Glutamatergic neuron (in vitro differentiated cells): Measurements from ENCODE around the gene STK11. TPM values are rescaled to one million over a fixed set of nuclear protein-coding genes. Genes with fewer than 3 reads are reported as not detected.

Source experiments
- DNase-seq: peaks from one replicate; pipeline ENCODE4 v3.0.0; 2022
- H3K27ac Mint-ChIP-seq: one replicate; pipeline ENCODE4 v1.8.0; 2020; ENCODE audit warnings: mild to moderate bottlenecking, mixed read lengths, inconsistent platforms; ENCODE audit not compliant: unreplicated experiment
- H3K27me3 Mint-ChIP-seq: one replicate; pipeline ENCODE4 v1.8.0; 2020; ENCODE audit warnings: mild to moderate bottlenecking, moderate library complexity, mixed read lengths, inconsistent platforms; ENCODE audit not compliant: unreplicated experiment
- H3K36me3 Mint-ChIP-seq: one replicate; pipeline ENCODE4 v1.8.0; 2020; ENCODE audit warnings: mild to moderate bottlenecking, mixed read lengths, inconsistent platforms; ENCODE audit not compliant: unreplicated experiment
- H3K4me1 Mint-ChIP-seq: one replicate; pipeline ENCODE4 v1.8.0; 2020; ENCODE audit warnings: mild to moderate bottlenecking, low read depth, mixed read lengths, inconsistent platforms; ENCODE audit not compliant: unreplicated experiment
- H3K4me3 Mint-ChIP-seq: one replicate; pipeline ENCODE4 v1.8.0; 2020; ENCODE audit warnings: mild to moderate bottlenecking, mixed read lengths, inconsistent platforms; ENCODE audit not compliant: unreplicated experiment
- H3K9me3 Mint-ChIP-seq: one replicate; pipeline ENCODE4 v1.8.0; 2020; ENCODE audit warnings: mild to moderate bottlenecking, moderate library complexity, mixed read lengths, inconsistent platforms; ENCODE audit not compliant: unreplicated experiment
- total RNA-seq: library from RNA; stranded (reverse); fragmentation: NEBNext Ultra II Directional; extraction: Animal tissue kit (Norgen Biotek cat#: 25700); gene quantifications from one replicate; pipeline ENCODE4 v1.2.1, GENCODE V29; 2021; ENCODE audit not compliant: unreplicated experiment
- TF ChIP-seq, protein P1 (sequence below): fragments of 200-600 bp; sonication (generic); IDR thresholded peaks from one replicate; pipeline ENCODE4 v1.5.0; 2021; ENCODE audit not compliant: partially characterized antibody, unreplicated experiment

STK11 gene
- total RNA-seq, 1 donor from 2014 or later, result 48.2 TPM

DNA sequence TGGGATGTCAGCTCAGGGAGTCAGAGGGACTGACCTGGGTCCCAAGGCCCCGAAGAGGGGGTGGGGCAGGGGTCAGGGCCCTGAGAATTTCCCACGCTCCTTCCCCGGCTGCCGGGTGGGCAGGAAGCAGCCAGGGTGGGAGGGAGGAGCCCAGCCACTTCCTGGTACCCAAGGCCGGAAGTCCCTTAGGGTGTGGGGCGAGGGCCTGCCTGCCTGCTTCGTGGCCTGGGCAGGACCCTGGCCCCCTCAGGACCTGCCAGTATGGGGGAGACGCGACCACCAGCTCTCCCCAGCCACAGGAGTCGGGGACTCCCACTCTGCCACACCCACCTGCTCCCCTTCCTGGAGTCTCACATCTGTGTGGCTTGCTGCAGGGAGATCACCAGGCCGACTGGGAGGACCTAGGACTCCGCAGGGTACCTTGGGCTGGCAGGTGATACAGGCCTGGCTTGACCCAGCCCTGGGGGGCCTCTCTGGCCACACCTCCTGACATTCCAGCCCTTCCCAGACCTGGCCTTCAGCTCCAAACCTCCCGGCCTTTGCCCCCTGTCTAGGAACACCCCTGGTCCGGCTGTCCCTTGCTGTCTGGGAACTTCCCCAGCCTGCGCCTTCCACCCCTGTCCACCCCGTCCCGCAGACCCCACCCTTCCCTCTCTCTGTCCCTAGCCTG is 53.8 kb downstream of the STK11 start:
- no peak overlapping the region for H3K27ac Mint-ChIP-seq
- no peak overlapping the region for H3K4me3 Mint-ChIP-seq
- DNase-seq, result peak; percentile 68
- no peaks in the 10 kb centered on the region for H3K36me3 Mint-ChIP-seq
- peaks cover 24% of the 10 kb centered on the region for H3K4me1 Mint-ChIP-seq
- H3K9me3 Mint-ChIP-seq, result peaks cover 29% of the 10 kb centered on the region
- TF ChIP-seq, protein P1, sequence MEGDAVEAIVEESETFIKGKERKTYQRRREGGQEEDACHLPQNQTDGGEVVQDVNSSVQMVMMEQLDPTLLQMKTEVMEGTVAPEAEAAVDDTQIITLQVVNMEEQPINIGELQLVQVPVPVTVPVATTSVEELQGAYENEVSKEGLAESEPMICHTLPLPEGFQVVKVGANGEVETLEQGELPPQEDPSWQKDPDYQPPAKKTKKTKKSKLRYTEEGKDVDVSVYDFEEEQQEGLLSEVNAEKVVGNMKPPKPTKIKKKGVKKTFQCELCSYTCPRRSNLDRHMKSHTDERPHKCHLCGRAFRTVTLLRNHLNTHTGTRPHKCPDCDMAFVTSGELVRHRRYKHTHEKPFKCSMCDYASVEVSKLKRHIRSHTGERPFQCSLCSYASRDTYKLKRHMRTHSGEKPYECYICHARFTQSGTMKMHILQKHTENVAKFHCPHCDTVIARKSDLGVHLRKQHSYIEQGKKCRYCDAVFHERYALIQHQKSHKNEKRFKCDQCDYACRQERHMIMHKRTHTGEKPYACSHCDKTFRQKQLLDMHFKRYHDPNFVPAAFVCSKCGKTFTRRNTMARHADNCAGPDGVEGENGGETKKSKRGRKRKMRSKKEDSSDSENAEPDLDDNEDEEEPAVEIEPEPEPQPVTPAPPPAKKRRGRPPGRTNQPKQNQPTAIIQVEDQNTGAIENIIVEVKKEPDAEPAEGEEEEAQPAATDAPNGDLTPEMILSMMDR, result no peak
- H3K27me3 Mint-ChIP-seq, result peaks cover 22% of the 10 kb centered on the region

DNA sequence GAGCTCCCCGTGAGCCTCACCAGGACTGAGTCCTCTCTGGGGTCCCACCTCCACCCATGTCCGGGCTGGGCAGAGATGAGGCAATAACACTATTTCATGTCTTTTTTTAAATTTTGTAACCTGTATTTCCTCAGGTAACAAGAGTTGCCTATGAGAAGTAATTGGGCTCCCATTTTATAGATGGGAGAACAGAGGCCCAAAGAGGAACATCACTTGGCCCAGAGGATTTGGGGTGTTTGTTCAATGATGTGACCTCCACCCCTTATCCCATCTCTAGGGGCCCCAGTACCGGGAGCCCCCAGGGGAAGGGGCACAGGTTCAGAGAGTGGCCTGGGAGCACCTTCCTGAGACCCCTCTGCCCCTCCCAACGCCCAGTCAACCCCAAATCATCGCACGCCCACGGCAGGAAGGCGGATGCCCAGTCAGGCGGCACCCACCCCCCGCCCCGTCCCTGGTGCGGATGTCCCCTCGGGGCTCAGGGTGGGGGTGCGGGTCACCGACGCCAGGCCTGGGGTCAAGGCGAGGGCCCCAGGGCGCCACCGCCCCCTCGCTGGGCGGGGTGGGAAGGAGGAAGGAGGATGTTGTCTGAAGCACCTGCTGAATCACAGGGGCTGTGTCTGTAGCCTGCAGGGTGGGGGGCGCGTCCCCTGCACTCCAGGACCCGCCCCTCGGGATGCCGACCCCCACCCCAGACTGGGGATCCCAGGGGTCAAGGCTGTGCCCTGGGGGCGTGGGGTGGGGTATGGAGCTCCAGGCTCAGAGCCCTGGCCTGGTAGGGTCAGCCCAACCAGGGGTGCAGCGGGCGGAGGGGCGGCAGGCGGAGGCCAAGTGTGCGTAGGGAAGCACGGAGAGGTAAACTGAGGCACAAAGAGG is 54.5 kb downstream of the STK11 start:
- H3K9me3 Mint-ChIP-seq, result peaks cover 24% of the 10 kb centered on the region
- TF ChIP-seq, protein P1, result no peak
- no peak overlapping the region for H3K27ac Mint-ChIP-seq
- no peak for DNase-seq
- no peaks in the 10 kb centered on the region for H3K36me3 Mint-ChIP-seq
- peaks cover 25% of the 10 kb centered on the region for H3K4me1 Mint-ChIP-seq
- H3K27me3 Mint-ChIP-seq, result peaks cover 15% of the 10 kb centered on the region
- peak overlapping the region; percentile 49 for H3K4me3 Mint-ChIP-seq

DNA sequence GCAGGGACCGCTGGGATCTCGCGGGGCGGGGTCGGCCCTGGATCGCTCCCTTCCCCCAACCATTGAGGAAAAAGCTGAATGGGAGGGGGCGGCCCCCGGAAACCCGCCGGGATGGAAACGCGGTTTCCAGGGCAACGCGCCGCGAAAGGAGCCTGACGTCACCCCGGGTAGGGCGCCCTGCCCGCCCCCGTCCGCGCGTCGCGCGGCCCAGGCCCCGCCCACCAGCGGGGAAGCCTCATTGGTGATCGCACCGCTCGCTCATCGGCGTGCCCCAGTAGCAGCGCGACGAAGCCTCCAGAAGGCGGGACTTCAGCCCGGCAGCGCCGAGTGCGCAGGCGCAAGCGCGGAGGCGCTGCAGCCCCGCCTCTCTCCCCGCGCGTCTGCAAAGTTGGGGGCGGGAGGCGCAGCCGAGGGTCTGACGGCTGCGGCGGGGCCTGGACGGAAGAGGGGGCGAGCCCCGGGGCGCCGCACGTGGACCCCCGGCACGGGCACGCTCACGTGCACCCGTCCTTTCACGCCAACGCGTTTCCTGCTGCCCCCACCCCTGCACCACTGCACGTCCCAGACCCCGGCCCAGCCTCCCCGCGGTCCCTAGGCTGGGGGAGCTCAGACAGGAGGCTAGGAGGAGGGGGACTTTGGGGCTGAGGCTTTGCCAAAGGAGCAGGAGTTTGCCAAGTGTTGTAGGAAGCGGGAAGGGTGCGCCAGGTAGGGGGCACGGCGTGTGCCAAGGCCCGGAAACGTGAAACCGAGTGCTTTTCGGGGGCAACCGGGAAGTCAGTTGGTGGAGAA is 55.4 kb downstream of the STK11 start:
- DNase-seq, result peak; percentile 97
- Mint-ChIP-seq H3K27ac (no peak overlapping the region), H3K36me3 (no peaks in the 10 kb centered on the region), H3K27me3 (peaks cover 16% of the 10 kb centered on the region), H3K4me3 (peak overlapping the region; percentile 85), H3K4me1 (peaks cover 30% of the 10 kb centered on the region), H3K9me3 (peaks cover 22% of the 10 kb centered on the region)
- TF ChIP-seq, protein P1, result no peak

DNA sequence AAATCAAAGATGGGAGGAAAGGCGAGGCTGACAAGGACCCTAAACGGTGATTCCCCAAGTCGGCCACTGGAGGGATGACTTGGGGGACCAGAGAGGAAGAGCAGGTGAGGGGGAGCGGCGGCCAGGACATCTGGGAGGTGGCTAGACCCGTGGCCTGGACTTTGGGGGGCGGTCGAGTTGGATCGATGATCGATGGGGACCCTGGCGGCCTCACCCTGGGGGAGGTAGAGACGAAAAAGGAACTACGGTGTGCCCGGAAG is 55.9 kb downstream of the STK11 start:
- Mint-ChIP-seq H3K27ac (peak overlapping the region; percentile 43), H3K4me1 (peaks cover 30% of the 10 kb centered on the region), H3K36me3 (no peaks in the 10 kb centered on the region), H3K4me3 (peak overlapping the region; percentile 85), H3K27me3 (peaks cover 16% of the 10 kb centered on the region), H3K9me3 (peaks cover 18% of the 10 kb centered on the region)
- no peak for DNase-seq
- TF ChIP-seq, protein P1, result peak; percentile 33
